ENCODE results near the gene FPR1.

Gene FPR1, protein sequence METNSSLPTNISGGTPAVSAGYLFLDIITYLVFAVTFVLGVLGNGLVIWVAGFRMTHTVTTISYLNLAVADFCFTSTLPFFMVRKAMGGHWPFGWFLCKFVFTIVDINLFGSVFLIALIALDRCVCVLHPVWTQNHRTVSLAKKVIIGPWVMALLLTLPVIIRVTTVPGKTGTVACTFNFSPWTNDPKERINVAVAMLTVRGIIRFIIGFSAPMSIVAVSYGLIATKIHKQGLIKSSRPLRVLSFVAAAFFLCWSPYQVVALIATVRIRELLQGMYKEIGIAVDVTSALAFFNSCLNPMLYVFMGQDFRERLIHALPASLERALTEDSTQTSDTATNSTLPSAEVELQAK

DNA sequence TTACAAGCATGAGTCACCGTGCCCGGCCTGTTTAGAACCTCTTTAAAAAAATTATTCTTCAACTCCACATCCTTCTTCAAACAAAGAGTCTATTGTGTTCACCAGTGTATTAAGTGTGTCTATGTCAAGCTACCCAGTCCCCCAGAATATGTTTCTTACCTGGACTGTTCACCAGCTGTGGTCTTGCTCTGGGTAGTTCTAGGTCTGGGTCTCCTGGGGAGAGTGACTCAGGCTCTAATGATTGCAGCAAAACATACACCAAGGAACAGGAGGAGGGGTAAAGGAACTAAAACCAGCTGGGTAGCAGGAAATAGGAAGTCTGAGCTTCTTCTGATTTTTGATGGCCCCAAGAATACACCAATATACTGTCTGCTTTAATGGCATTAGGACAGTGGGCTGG, at the start of gene FPR1:
Gene FPR1, minus strand, starts transcription at position 224 of the 400 bp plus-strand sequence. CDS start 4,884 bp downstream, outside the sequence.
- DNase-seq = no peak

DNA sequence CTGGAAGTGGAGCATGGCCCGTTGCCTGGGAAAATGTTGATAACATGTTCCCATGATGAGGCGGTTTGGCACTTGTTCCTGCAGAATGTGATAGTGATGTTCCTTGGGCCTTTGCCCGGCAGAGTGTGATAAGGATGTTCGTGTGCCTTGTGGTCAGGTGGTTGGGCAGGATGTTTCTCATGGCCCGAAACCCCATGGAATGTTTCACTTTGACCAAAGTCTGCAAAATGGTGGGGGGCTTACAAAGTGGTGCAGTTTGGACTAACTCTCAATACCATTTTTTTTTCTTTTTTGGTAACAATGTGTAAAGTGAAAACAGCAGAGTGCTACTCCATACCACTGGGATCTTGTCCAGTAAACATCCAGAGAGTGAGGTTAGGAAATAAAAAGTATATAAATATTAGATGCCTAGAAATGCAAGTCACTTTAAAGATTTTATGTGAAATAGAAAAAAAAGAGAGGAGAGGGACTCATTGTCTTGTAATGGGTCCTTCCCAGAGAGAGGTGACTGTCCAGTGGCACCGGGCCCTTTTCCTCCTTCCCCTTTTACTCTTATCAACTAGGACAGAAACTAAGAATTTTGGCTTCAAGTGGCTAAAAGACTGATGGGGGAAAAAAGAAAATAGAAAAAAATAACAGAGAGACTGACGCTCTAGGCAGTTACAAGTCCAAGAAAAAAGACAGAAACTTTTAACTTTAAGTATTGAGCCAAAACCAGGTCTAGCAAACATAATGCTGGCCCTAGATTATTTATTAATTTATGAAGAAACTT, 49.0 kb upstream of the FPR1 start:
- DNase-seq = no peak

GRCh38 chr19:51799774-51800472, 48.2 kb upstream of the FPR1 start:
- no peak for DNase-seq

- no peak for DNase-seq
These were observed 47.5 kb upstream of the FPR1 start for GRCh38 chr19:51799034-51799773.

GRCh38 chr19:51798062-51798461, 46.4 kb upstream of the FPR1 start:
- DNase-seq = no peak

GRCh38 chr19:51797480-51797879, 45.8 kb upstream of the FPR1 start:
- DNase-seq = no peak

GRCh38 chr19:51796195-51796679, 44.6 kb upstream of the FPR1 start:
- DNase-seq = no peak

DNA sequence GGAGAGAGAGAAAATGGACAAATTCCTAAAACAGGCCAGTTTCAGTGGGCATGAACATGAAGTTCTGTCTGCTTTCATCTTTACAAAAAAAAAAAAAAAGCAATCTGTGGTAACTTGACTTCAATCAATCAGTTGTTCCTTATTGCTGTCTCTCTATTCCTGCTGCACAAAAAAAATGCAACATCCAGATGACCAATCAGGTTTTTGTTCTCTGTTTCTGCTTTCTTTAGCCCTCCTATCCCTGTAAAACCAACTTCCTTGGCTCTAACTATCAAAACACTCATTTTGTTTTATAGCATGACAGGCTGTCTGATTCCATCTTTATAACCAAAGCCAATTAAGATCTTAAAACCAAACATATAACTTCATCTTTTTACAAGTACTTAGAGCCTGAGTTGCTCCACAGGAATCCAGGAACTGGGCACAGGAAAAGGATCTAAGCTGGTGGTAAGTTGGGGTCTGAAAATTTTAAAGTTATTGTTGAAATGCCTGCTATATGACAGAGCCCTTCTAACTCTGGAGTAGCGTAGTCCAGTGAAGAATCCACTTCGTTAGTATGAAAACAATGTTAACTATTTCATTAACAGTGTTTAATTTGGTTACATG, 43.3 kb upstream of the FPR1 start, which contains the start of gene FPR3:
Gene FPR3, plus strand, starts transcription at position 273 of the 606 bp plus-strand sequence. CDS start 28,592 bp downstream, outside the sequence.
- no peak for DNase-seq

DNA sequence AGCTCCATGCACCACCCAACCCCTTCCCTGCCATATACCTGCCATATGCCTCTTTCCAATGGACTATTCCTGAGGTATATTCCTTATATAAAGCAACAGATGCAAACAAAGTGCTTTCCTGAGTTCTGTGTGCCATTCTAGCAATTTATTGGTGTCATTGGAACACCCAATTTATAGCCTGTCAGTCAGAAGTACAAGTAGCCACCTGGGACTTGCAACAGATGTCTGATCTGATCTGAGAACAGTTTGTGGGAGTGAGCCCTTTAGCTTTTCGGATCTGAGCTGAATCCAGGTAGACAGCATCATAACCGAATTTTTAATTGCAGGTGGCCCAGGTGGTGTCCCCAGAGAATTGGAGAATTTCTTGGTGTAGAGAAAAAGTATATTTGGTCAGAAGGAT, 42.3 kb upstream of the FPR1 start:
- no peak for DNase-seq

- DNase-seq = no peak
These were observed 41.3 kb upstream of the FPR1 start for GRCh38 chr19:51792932-51793331.

DNA sequence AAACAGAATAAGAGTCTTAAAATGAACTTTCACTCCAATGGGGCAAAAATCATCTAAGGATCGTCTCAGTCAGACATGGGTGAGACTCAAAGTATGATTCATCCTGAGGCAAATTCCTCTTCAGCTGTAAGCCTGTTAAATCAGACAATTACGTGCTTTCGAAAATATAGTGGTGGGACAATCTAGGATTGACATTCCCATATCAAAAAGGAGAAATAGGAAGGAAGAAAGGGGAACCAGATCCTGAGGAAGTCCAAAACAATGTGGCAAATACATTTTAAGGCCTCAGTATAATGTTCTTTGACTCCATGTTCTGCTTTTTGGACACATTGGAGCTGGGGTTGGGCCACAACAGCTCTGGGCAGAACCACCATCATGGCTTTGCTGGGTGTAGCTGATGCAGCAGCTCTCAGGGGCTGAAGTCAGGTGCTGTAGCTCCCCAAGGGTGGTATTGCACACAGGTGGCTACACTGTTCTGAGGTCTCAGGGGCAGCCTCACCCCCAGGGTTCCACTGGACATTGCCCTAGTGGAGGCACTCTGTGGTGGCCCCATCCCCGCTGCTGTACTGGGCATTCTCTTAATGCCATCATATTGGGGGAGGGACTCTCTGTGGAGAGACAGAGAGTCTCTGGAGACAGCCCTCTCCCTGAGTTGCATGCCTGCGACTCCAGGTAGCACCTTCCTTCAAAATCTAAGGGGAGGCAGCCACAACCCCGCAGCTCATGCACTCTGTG, 37.5 kb upstream of the FPR1 start:
- DNase-seq = no peak

- no peak for DNase-seq
These were observed 36.4 kb upstream of the FPR1 start for GRCh38 chr19:51788029-51788428.

GRCh38 chr19:51786646-51787494, 35.2 kb upstream of the FPR1 start:
- DNase-seq = no peak

DNA sequence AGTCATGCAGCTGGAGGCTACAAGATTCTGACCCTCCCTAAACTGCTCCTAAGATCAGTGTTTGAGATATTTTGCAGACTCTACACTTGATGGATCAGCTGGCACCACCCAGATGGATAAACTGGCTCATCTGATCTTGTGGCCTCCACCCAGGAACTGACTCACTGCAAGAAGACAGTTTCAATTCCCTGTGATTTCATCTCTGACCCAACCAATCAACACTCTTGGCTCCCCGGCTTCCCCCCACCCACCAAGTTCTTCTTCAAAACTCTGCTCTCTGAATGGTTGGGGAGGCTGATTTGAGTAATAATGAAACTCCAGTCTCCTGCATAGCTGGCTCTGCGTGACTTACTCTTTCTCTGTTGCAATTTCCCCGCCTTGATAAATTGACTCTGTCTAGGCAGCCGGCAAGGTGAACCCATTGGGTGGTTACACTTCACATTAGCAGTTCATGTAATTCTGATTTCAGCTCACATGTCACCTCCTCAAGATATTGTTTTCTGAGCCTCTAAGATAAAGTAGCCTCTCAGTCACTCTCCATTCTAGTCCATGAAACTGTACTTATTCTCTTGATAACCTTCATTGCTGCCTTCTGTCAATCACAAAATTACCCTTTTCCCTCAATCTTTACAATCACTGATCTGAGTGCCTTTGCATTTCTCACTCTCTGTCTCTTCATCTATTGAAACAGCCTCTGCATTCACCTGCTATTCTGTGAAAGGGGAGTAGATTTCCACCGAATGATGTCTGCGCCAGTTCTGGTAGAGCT, 33.4 kb upstream of the FPR1 start:
- peak; percentile 70 for DNase-seq

DNA sequence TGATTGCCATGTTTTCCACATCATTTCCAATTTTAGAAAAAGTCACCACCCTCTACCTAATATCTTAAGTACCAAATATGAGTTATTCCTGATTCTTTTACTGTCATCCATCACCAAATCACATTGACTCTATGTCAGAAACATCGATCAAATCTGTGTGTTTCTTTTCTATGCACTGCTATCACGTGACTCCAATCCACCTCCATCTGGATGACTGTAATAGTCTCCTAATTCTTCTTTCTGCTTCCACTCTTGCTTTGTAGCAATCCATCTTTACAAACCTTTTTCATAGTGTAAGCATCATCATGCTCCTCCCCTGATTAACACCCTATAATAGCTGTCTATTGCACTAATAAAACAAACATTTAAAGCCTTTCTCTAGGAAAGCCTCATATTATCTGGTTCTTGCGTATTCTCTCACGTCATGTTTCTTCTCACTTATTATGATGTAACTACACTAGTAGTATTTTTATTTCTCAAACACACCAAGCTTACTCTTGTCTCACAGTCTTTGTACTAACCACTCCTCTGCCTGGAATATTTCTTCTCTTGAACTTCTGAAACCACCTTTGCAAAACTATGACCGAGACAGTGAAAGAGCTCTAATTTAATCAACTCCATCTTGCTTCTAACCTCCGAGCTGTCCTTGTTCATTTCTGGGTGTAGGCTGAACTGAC, 32.6 kb upstream of the FPR1 start:
- DNase-seq = no peak

DNA sequence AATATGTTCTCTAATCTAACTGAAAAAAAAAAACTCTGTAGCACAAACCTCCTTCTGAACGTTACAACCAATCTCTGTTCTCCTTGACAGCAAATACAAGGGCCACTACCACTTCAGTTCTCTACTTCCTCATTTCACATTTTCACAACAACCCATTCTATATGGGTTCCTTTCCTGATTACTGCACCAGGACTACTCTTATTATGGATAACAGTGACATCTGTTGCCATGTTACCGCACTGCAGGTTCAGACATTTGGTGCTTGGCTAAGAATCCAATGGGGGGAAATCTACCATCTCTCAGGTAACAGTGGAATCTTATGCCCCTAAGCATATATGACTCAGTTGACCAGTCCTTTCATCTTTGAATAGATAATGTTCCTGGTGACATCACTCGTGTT, 31.7 kb upstream of the FPR1 start:
- DNase-seq = no peak

DNA sequence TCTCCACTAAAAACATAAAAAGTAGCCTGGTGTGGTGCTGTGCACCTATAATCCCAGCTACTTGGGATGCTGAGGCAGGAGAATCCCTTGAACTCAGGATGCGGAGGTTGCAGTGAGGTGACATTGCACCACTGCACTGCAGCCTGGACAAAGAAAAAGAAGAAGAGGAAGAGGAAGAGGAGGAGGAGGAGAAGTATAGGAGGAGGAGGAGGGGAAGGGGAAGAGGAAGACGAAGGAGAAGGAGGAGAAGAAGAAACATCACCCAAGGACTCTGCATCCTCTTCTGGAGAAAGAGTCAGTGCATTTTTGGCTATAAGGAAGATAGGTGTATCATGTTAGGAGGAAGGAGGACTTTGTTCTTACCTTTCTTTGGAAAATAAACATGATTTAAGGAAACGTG, 30.3 kb upstream of the FPR1 start:
- no peak for DNase-seq

DNA sequence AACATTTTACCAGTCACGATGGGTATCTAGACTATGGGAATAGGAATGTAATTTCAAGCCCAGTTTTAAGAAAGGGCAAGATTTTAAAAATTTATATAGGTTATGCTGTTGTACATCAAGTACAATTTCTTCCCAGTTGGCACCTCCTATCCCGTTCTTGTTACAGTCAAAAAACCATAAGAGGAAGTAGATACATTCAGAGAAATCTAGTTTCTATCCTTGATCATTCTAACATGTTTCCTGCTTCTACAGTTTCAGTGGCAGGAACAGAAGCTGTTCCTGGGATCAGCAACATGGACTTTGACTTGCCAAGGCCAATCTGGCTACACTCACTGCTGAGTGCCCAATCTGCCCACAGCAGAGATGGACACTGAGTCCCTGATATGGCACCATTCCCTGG, 28.6 kb upstream of the FPR1 start:
- DNase-seq = no peak

DNA sequence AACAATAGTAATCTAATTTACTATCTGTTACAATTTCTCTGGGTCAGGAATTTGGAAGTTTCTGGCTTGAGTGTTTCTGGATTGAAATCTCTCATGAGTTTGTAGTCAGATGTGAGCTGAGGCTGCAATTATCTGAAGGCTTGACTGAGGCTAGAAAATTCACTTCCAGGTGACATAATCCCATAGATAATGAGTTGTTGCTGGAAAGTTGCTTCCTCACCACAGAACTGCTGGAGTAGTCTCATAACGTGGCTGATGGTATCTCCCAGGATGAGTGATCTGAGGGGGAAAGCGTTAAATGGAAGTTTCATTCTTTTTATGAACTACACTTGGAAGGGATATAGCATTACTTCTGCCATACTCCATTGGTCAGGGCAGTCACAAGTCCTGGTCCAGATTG, 28.0 kb upstream of the FPR1 start:
- DNase-seq = no peak

All from stimulated activated CD4-positive, alpha-beta T cell treated with anti-CD3 and anti-CD28 coated beads, Interleukin-4, amount 100 ng/mL, for 24 hours (primary cell).